Upper lobe of left lung (tissue), 4 donors: ENCODE data around the gene G3BP1.

ENCODE experiments used
- CTCF ChIP-seq, 6 experiments: fragments of 450-650 bp in 4 of 6; fragments of 200-600 bp in 2 of 6; sonication (generic) in 2 of 6; IDR thresholded peaks; one replicate each; pipeline ENCODE4 v1.5.1; 2016 to 2019; ENCODE audit warnings: antibody characterized with exemption in 6 of 6
- POLR2A ChIP-seq, 4 donors: fragments of 450-650 bp; IDR thresholded peaks; one replicate each; pipeline ENCODE4 v1.5.1; 2016 to 2017; ENCODE audit warnings: antibody characterized with exemption in 4 of 4, mild to moderate bottlenecking in 2 of 4

GRCh38 chr5:151764801-151765200 is 7.0 kb upstream of the G3BP1 start:
- no peak for TF ChIP-seq CTCF (IDR thresholded peaks at IDR 0.05)
- no peak for TF ChIP-seq POLR2A (IDR thresholded peaks at IDR 0.05)
